Neural progenitor cell (in vitro differentiated cells): ENCODE data around the gene PHF2. TPM values are rescaled to one million over a fixed set of nuclear protein-coding genes. Genes with fewer than 3 reads are reported as not detected.

Source experiments
- DNase-seq: peaks from one replicate; pipeline ENCODE4 v3.0.0-alpha.2; 2016; ENCODE audit warnings: low spot score
- H2AFZ ChIP-seq: fragments of 200-600 bp; sonication (generic); replicated peaks from 2 replicates; pipeline ENCODE4 v1.6.1; 2016; ENCODE audit warnings: antibody characterized with exemption
- H3F3A ChIP-seq: fragments of 200-600 bp; sonication (generic); 2 replicates; pipeline ENCODE4 v1.6.1; 2016; ENCODE audit warnings: antibody characterized with exemption, low read depth
- H3K27ac ChIP-seq: fragments of 200-600 bp; sonication (generic); 2 replicates; pipeline ENCODE4 v1.5.1; 2016; ENCODE audit warnings: mild to moderate bottlenecking
- H3K27me3 ChIP-seq: fragments of 200-600 bp; sonication (generic); 2 replicates; pipeline ENCODE4 v1.6.1; 2016; ENCODE audit warnings: mild to moderate bottlenecking, moderate library complexity
- H3K36me3 ChIP-seq: fragments of 200-600 bp; sonication (generic); 2 replicates; pipeline ENCODE4 v1.5.1; 2016
- H3K4me1 ChIP-seq: fragments of 200-600 bp; sonication (generic); 2 replicates; pipeline ENCODE4 v1.6.1; 2016; ENCODE audit warnings: mixed run types
- H3K4me2 ChIP-seq: fragments of 200-600 bp; sonication (generic); 2 replicates; pipeline ENCODE4 v1.6.1; 2016
- H3K4me3 ChIP-seq: fragments of 200-600 bp; sonication (generic); 2 replicates; pipeline ENCODE4 v1.5.1; 2016
- H3K79me2 ChIP-seq: fragments of 200-600 bp; sonication (generic); 2 replicates; pipeline ENCODE4 v1.6.1; 2016; ENCODE audit warnings: low read depth
- H3K9ac ChIP-seq: fragments of 200-600 bp; sonication (generic); 2 replicates; pipeline ENCODE4 v1.6.1; 2016
- H3K9me3 ChIP-seq: fragments of 200-600 bp; sonication (generic); 2 replicates; pipeline ENCODE4 v1.5.1; 2016; ENCODE audit warnings: low read depth
- H4K20me1 ChIP-seq: fragments of 200-600 bp; sonication (generic); 2 replicates; pipeline ENCODE4 v1.6.1; 2016; ENCODE audit warnings: low read depth
- H3K27ac Mint-ChIP-seq: 3 replicates; pipeline ENCODE4 v1.8.0; 2021; ENCODE audit warnings: mixed read lengths
- H3K27me3 Mint-ChIP-seq: 2 replicates; pipeline ENCODE4 v1.8.0; 2022; ENCODE audit warnings: low read depth, mild to moderate bottlenecking, inconsistent platforms, moderate library complexity, mixed read lengths; ENCODE audit not compliant: insufficient read depth
- H3K36me3 Mint-ChIP-seq: 3 replicates; pipeline ENCODE4 v1.8.0; 2021; ENCODE audit warnings: mixed read lengths
- H3K4me1 Mint-ChIP-seq: 3 replicates; pipeline ENCODE4 v1.8.0; 2021; ENCODE audit warnings: mixed read lengths
- H3K4me3 Mint-ChIP-seq: 3 replicates; pipeline ENCODE4 v1.8.0; 2021; ENCODE audit warnings: mild to moderate bottlenecking, moderate library complexity, mixed read lengths
- H3K9me3 Mint-ChIP-seq: 3 replicates; pipeline ENCODE4 v1.8.0; 2020; ENCODE audit warnings: mixed read lengths
- EZH2 ChIP-seq: fragments of 200-600 bp; sonication (generic); IDR thresholded peaks from 2 replicates; pipeline ENCODE4 v1.6.1; 2017; ENCODE audit warnings: antibody characterized with exemption, mild to moderate bottlenecking, moderate library complexity
- EZH2phosphoT487 ChIP-seq: fragments of 200-600 bp; sonication (generic); IDR thresholded peaks from 2 replicates; pipeline ENCODE4 v1.6.1; 2017; ENCODE audit warnings: antibody characterized with exemption
- total RNA-seq: library from RNA; depleted of rRNA; stranded (reverse); fragments of >200 nt; gene quantifications from 2 replicates; pipeline ENCODE4 v1.2.3, GENCODE V29; 2015; ENCODE audit warnings: low replicate concordance
- TF ChIP-seq, protein P1 (sequence below): fragments of 200-600 bp; sonication (generic); IDR thresholded peaks from 2 replicates; pipeline ENCODE4 v1.5.1; 2017; ENCODE audit warnings: antibody characterized with exemption, mild to moderate bottlenecking

Gene PHF2
- total RNA-seq, 1 donor from 2014 or later: 17.6 TPM

DNA sequence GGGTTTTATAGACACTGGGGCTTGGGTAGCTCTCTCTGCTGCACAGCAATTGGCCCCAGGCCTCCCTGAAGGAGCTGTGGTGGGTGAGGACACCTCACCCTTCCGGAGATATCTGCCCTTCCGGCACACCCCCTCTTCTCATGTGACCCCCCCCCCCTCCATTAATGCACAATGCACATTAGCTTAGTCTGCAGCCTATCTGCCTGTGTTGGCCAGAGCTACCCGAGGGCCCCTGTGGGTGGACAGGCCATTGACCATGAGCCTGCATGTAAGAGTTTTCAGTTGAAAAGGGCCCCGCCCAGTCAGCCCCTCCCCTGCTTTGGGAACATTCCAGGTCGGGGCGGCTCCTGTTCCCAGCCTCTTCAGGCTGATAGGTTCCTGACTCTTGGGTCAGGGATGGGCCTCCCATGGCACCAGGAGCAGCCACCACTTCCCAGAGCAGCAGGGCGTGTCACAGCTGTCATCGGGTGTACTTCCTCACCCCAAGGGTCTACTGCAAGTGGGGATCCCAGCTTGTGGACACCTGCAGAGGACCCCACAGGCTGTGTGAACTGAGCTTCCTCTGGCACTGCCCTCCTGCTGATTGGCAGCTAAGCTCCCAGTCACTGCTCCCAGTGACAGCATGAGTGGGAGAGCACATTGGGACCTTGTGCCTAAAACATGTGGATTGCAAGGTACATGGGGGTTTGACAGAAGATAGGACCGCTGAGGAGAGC, 17.8 kb downstream of the PHF2 start:
- Histone ChIP-seq H3K79me2 (peaks cover 41% of the 10 kb centered on the region), H3K27me3 (no peaks in the 10 kb centered on the region), H3K27ac (no peak overlapping the region), H2AFZ (no peak overlapping the region), H3K4me2 (no peak overlapping the region), H3K4me3 (no peak overlapping the region), H3K9ac (no peak overlapping the region), H3F3A (no peaks in the 10 kb centered on the region), H4K20me1 (peaks cover 66% of the 10 kb centered on the region), H3K4me1 (peaks cover 9% of the 10 kb centered on the region), H3K9me3 (no peaks in the 10 kb centered on the region), H3K36me3 (no peaks in the 10 kb centered on the region)
- Mint-ChIP-seq H3K4me3 (no peak overlapping the region), H3K36me3 (no peaks in the 10 kb centered on the region), H3K9me3 (no peaks in the 10 kb centered on the region), H3K4me1 (peaks cover 52% of the 10 kb centered on the region), H3K27ac (no peak overlapping the region), H3K27me3 (no peaks in the 10 kb centered on the region)
- no peak for DNase-seq
- no peak for TF ChIP-seq EZH2phosphoT487
- no peak for TF ChIP-seq EZH2
- TF ChIP-seq, protein P1, sequence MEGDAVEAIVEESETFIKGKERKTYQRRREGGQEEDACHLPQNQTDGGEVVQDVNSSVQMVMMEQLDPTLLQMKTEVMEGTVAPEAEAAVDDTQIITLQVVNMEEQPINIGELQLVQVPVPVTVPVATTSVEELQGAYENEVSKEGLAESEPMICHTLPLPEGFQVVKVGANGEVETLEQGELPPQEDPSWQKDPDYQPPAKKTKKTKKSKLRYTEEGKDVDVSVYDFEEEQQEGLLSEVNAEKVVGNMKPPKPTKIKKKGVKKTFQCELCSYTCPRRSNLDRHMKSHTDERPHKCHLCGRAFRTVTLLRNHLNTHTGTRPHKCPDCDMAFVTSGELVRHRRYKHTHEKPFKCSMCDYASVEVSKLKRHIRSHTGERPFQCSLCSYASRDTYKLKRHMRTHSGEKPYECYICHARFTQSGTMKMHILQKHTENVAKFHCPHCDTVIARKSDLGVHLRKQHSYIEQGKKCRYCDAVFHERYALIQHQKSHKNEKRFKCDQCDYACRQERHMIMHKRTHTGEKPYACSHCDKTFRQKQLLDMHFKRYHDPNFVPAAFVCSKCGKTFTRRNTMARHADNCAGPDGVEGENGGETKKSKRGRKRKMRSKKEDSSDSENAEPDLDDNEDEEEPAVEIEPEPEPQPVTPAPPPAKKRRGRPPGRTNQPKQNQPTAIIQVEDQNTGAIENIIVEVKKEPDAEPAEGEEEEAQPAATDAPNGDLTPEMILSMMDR: no peak

DNA sequence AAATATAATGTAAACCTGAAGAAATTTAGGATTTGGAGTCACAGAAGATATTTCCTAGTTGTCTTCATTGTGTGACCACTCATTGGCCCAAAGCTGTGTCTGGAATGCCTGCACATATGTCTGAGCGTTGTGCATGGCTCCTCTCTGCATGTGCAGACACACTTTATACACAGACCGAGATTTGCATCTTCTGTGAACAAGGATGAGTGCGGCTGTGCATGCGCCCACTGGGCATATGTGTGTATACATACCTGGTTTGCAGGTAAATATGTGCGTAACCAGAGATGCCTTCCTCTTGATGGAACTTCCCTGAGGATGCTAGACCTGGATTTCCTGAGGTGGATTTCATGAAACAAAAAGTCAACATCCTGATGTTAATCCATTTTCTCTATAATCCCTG, 19.1 kb downstream of the PHF2 start:
- H3K9ac ChIP-seq: no peak overlapping the region
- no peak overlapping the region for H3K4me2 ChIP-seq
- H3K27ac ChIP-seq: no peak overlapping the region
- peaks cover 3% of the 10 kb centered on the region for H3K4me1 ChIP-seq
- no peaks in the 10 kb centered on the region for H3K9me3 Mint-ChIP-seq
- H4K20me1 ChIP-seq: peaks cover 65% of the 10 kb centered on the region
- H3K9me3 ChIP-seq: no peaks in the 10 kb centered on the region
- peaks cover 50% of the 10 kb centered on the region for H3K4me1 Mint-ChIP-seq
- H3K27me3 ChIP-seq: no peaks in the 10 kb centered on the region
- H3K79me2 ChIP-seq: peaks cover 35% of the 10 kb centered on the region
- H3K27me3 Mint-ChIP-seq: no peaks in the 10 kb centered on the region
- no peak overlapping the region for H3K27ac Mint-ChIP-seq
- no peak for DNase-seq
- no peaks in the 10 kb centered on the region for H3K36me3 ChIP-seq
- H3K4me3 Mint-ChIP-seq: no peak overlapping the region
- H2AFZ ChIP-seq: no peak overlapping the region
- TF ChIP-seq, protein P1: no peak
- TF ChIP-seq EZH2phosphoT487 (no peak), EZH2 (no peak)
- H3K36me3 Mint-ChIP-seq: no peaks in the 10 kb centered on the region
- no peaks in the 10 kb centered on the region for H3F3A ChIP-seq
- no peak overlapping the region for H3K4me3 ChIP-seq

DNA sequence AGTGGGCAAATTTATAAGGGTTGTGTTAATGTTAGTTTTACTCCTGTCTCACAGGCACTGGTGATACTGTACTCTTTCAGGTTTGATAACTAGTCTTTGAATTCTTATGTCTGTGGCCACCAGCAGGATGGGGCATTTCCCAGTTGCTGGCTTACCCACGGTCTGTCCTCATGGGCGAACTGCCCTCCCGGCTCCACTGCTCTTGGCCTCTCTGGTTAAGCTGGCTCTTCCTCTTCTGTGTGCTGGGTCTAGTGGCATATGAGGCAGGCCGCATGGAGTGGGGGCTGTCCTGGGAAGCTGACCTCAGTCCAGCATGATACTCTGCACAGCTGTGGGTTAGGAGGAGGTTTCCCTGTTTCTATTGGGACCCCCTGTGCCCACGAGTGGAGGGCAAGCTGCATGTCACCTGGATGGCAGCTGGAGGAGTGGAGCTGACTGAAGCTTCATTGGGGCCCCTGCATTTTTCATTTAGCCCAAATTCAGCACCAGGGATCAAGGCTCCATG, 19.5 kb downstream of the PHF2 start:
- H3K9ac ChIP-seq: no peak overlapping the region
- H3K36me3 ChIP-seq: no peaks in the 10 kb centered on the region
- no peaks in the 10 kb centered on the region for H3F3A ChIP-seq
- Mint-ChIP-seq H3K4me3 (no peak overlapping the region), H3K27ac (no peak overlapping the region), H3K27me3 (no peaks in the 10 kb centered on the region), H3K9me3 (no peaks in the 10 kb centered on the region), H3K4me1 (peaks cover 50% of the 10 kb centered on the region), H3K36me3 (no peaks in the 10 kb centered on the region)
- TF ChIP-seq, protein P1: no peak
- TF ChIP-seq EZH2 (no peak), EZH2phosphoT487 (no peak)
- H3K27ac ChIP-seq: no peak overlapping the region
- H3K79me2 ChIP-seq: peaks cover 34% of the 10 kb centered on the region
- H3K4me1 ChIP-seq: peaks cover 7% of the 10 kb centered on the region
- H3K4me2 ChIP-seq: no peak overlapping the region
- H3K27me3 ChIP-seq: no peaks in the 10 kb centered on the region
- no peaks in the 10 kb centered on the region for H3K9me3 ChIP-seq
- no peak overlapping the region for H3K4me3 ChIP-seq
- H4K20me1 ChIP-seq: peaks cover 67% of the 10 kb centered on the region
- no peak overlapping the region for H2AFZ ChIP-seq
- DNase-seq: no peak
